ENCODE measurements around the gene KIN.

GRCh38 chr10:7813481-7813880, 25.7 kb upstream of the KIN start:
- no peak for TF ChIP-seq RFX5 (IDR thresholded peaks at IDR 0.05; ENCODE audit: low read depth, low read length)
- TF ChIP-seq CTCF (conservative IDR thresholded peaks at IDR 0.05; ENCODE audit: low read depth, low read length), result no peak
- no peak for TF ChIP-seq USF2 (IDR thresholded peaks at IDR 0.05; ENCODE audit: low read depth, low read length)
- no peak for TF ChIP-seq RCOR1 (IDR thresholded peaks at IDR 0.05; ENCODE audit: insufficient replicate concordance, low read length)
- TF ChIP-seq NFE2L2 (IDR thresholded peaks at IDR 0.05; ENCODE audit: low read depth, low read length), result no peak
- TF ChIP-seq POLR2A (IDR thresholded peaks at IDR 0.05; ENCODE audit: low read depth, low read length), result no peak
- no peak for TF ChIP-seq CEBPB (IDR thresholded peaks at IDR 0.05; ENCODE audit: low read depth, low read length)
- no peak for TF ChIP-seq RAD21 (IDR thresholded peaks at IDR 0.05; ENCODE audit: low read length)
- no peak for TF ChIP-seq ELK1 (IDR thresholded peaks at IDR 0.05; ENCODE audit: borderline replicate concordance, low read depth, low read length)
- TF ChIP-seq SMC3 (IDR thresholded peaks at IDR 0.05; ENCODE audit: low read depth, low read length), result no peak
- no peak for TF ChIP-seq MAFK (IDR thresholded peaks at IDR 0.05; ENCODE audit: low read depth, low read length)

Measured in IMR-90 (cell line).